Fibroblast of upper back skin (primary cell): Measurements from ENCODE around the gene LHFPL2.
"Not testable (repeated sequence)": the region's sequence is repeated elsewhere in the genome, so short reads cannot be mapped to it uniquely, and the experiment has no call there.

Source experiments
- DNase-seq: peaks from one replicate; pipeline ENCODE4 v3.0.0-alpha.2; 2013

Gene LHFPL2

DNA sequence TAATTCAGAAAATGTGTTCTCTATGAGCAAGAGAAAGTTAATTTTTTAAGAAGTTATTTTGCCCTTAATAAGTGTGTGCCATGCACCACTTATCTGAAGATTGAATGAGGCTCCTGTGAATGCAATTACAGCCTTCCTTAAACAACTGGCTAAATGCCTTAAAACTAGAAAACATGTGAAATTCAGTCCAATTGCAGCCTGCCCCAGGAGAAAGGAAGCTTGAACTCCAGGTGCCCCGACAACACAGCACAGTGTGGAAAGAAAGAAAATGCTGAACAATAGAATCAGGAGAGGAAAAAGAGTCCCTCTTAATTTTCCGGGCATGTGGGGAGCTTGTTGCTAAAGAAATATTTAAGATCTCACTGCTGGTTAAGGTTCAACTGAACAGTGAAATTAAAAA, 8.8 kb downstream of the LHFPL2 start:
- DNase-seq = no peak

DNA sequence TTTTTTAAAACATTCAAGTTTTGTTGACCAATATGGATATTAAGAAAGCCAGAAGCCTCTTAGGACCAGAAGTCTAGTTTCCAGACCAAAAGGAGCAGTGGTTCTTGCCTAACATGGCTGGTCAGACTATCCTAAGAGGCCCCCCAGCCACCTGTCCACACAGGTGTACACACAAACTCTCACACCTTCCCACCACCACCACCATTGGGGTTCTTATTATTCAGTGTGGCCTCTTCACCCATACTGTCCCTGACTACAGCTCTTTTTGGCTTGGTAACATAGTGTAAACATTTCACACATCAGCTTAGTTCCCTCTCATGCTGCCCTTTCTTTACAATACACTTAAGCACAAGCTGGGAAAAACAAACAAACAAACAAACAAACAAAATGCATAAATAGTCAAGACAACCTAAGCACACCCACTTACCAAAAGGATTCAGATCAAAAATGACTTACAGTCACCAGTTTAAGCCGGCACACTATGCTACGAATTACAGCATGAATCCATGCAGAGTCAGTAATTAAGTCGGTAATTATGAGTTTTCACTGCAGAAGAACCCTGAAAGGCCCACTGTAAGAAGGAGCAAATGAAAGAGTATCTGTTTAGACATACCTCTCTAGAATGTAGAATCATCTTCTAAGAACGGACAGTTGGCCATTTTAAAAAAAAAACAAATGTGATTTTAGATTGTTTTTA, 9.5 kb downstream of the LHFPL2 start:
- no peak for DNase-seq

- DNase-seq = peak; percentile 78
Observed at GRCh38 chr5:78638423-78638822, 10.1 kb downstream of the LHFPL2 start.

GRCh38 chr5:78637468-78637867, 11.1 kb downstream of the LHFPL2 start:
- DNase-seq = no peak

- DNase-seq = no peak
Observed at GRCh38 chr5:78636682-78637081, 11.9 kb downstream of the LHFPL2 start.

DNA sequence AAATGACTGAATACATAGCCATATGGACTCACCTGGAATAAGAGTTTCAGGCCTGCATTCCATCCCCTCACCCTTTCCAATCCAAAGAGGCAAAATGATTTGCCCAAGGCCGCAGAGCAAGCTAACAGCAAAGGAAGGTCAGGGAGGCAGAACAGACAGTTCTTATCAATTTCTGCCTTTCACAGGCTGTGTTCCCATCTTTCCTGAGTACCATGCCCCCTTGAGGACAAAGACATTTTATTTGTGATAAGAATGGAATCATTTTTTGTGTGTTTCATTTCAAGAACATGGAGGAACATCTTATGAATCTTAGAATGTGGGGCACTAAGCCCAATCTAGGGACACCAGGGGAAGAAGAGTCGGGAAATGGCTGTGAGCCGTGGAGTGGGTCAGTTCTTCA, 13.9 kb downstream of the LHFPL2 start:
- DNase-seq = peak; percentile 22

DNA sequence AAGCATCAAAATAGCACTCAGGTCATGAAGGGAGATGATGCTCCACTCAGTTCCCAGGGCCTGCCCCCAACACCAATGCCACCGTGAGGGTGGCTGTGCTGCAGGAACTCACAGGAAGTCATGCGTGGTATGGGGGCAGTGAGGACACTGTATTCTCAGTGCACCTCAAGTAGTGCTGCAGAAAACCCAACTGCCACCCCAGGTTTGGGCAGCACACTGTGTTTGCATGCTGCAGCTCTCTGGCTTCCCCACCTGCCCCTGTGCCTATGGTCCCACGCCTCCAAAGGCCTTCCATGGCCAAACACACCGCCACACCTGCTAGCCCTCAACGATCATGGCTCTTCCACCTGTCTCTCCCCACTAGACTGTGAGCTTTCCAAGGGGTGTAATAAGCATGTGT, 14.3 kb downstream of the LHFPL2 start:
- no peak for DNase-seq

DNA sequence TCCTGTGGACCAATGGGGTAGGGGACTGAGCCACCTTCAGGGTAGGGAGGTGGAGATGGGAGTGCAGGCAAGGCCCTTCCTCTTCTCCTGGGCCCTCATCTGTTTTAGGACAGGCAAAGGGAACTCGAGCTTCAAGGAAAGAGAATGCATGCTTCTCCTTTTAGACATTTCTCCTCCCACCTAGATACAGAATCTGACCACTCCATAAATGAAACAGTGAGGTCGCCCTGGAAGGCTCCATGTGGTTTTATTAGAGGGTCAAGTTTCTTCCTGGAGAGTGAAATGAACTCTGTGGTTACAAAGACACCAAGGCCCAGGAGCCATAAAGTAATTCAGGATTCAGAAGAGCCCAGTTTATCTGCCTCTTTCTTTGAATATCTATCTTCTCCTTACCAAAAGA, 14.9 kb downstream of the LHFPL2 start:
- DNase-seq = peak; percentile 47

DNA sequence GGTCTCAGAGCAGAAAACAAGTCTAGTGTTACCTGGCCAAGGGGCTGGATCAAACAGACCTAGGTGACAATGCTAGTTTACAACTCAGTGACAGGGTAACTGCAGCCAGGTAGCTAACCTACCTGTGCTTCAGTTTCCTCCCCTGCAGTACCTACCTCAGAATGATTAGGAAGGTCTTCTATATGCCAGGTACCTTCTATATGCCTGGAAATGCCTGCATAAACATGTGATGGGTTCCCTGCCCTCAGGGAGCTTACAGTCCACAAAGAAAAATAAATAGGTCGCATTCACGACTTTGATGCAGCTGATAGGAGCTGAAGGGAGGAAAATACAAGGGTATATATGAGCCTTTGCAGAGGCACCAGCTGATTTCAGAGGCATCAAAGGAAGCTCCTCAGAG, 16.1 kb downstream of the LHFPL2 start:
- no peak for DNase-seq

DNA sequence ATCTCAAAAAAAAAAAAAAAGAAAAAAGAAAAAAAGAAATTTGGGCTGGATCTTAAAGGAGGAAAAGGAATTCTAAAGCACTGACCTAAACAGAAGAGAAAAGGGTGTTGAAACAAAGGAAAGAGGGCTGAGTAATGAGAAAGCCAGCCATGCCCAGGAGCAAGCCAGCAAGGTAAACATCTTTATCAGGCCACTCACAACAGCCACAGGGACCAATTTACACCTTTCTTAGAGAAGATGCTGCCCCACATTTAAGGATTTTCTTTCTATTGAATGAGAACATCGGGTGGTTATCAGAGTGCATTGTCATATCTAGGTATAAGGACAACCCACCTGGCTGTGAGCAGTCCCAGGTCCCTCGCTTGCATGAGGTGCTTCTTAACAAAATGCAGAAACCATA, 16.6 kb downstream of the LHFPL2 start:
- DNase-seq = no peak

- no peak for DNase-seq
Observed at GRCh38 chr5:78630047-78630446, 18.5 kb downstream of the LHFPL2 start.

GRCh38 chr5:78629624-78630023, 18.9 kb downstream of the LHFPL2 start:
- DNase-seq = no peak

DNA sequence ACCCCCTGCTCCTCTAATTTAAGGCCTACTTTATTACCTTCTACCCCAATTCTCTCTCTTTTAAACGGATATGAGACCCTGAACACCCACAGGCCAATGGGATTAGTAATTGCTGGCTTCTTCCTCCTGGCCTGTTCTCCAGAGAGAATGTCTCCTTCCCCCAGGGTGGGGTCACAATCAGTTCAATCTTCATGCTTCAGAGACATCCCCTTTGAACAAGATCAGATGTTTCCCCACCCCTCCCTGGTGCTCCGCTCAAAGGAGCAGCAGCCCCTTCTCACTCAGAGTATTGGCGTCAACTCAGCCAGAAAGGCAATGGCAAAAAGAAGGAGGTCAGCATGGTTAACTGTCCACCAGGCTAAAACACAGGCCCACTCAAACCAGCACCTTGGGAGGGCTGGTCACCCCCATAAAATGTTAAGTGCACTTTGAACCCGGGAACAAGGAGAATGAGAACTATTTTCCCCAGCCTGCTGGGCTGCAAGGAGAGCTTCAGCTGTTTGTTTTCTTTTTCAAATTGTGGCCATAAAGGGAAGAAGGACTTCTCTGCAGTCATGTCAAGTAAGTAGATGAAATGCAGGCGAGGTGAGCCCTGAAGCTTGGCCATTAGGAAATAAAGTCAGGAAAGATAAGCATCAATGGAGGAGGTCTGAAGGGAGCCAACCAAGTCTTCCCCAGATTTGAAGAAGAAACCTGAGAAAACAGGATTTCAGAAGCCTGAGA, 20.1 kb downstream of the LHFPL2 start:
- peak; percentile 25 for DNase-seq

GRCh38 chr5:78627766-78628165, 20.8 kb downstream of the LHFPL2 start:
- DNase-seq = peak; percentile 49

GRCh38 chr5:78627175-78627574, 21.4 kb downstream of the LHFPL2 start:
- DNase-seq = peak; percentile 40

GRCh38 chr5:78626009-78626571, 22.5 kb downstream of the LHFPL2 start:
- DNase-seq = peak; percentile 33

DNA sequence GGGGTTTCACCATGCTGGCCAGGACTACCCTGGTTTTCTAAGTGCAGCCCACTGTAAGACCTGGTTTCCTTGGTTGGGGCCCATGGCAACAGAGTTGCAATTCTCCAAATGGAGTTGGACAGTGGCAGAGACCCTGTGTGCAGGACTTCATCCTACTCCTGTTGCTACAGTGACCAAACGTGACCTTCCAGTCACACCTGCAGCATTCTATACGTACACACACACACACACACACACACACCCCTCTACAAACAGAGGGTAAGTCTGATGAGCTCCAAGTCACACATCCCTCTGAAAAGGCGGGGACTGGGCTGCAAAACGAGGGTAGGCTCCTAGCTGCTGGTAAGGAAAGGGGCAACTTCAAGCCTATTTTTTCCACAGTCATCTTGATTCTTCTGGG, 23.6 kb downstream of the LHFPL2 start:
- no peak for DNase-seq

DNA sequence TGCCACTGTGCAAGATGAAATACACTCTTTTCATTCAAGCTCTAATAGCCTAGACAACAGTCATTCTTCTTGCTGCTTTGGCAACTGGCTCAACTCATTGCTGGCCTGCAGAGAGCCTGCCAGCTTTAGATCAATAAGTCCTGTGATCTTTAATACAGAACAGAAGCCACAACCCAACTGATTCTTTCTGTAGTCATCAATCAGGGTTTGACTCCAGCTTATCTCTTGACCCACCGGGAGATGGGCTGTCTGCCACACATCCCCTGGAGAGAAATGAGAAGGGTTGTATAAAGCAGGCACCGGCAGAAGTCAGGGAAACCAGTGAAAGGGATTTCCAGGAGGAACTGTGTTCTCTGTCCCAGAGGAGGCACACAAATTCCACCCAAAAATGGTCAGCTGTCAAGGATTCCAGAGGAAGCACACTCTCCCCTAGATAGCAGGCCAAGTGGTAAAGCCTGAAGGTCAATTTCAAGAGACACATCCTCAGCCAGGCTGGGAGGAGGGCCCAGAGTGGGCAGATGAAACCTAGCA, 24.5 kb downstream of the LHFPL2 start:
- DNase-seq = peak; percentile 21

GRCh38 chr5:78622302-78622971, 26.1 kb downstream of the LHFPL2 start:
- no peak for DNase-seq

DNA sequence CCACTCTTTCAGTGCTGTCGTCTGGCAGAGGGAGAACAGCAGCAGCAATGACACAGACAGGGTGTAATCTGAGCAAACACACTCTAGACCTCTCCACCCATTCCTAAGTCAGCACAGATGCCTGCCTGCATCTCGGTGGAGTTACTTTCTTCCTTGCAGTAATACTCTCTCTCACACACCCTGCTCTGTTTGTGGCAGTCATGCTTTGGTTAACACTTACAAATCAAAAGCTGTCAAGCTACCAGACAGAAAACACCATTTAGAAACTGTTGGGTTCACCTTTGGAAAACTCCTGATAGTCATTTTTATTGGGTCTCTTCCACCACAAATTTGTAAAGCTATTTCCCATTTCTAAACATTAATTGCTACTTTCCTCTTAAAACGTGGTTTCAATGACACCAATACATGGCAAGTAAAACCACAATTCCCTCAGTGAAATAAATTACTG, 27.3 kb downstream of the LHFPL2 start:
- DNase-seq = peak; percentile 46

DNA sequence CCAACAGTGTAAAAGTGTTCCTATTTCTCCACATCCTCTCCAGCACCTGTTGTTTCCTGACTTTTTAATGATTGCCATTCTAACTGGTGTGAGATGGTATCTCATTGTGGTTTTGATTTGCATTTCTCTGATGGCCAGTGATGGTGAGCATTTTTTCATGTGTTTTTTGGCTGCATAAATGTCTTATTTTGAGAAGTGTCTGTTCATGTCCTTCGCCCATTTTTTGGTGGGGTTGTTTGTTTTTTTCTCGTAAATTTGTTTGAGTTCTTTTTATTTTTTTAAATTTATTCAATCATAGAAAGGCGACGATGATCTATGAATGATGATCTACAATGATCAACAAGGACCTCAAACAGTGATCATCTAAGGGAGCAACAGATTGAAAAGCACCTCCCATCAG, 28.5 kb downstream of the LHFPL2 start:
- not testable (repeated sequence) for DNase-seq

DNA sequence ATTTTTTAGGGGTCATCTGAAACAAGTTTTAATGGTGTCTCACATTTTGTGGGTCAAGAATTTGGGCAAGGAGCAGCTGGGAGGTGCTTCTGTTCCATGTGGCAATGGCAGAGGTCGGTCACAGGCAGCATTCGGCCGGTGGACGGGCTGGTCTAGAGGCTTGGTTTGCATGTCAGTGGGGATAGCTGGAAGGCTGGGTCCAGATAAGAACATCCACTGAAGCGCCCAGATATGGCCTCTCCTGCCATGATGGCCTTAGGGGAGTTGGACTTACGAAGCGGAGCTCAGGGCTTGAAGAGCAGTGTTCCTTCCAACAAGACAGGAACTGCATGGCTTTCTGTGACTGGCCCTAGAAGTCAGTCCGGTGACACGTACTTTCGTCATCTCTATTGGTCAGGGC, 30.3 kb downstream of the LHFPL2 start:
- no peak for DNase-seq

DNA sequence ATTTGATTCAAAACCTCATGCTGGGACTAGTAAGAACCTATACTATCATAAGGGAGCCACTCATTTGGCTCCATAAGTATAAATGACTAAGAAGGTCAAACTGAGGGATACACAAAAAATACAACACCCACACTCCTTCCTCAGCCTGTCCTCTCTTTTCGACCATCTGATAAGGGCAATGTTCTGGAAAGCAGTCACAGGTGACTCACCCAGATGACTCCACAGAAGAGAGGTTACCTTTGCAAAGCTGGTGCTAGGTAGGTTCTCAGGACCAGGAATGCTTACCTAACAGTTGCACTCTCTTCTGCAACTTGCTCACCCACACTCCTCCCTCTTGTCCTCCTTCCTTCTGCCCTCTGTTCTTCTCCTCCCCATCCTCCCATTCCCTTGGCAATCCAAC, 32.9 kb downstream of the LHFPL2 start:
- DNase-seq = no peak
